Gastroesophageal sphincter (tissue), 4 donors: ENCODE data around the gene DROSHA. TPM values are rescaled to one million over a fixed set of nuclear protein-coding genes. Genes with fewer than 3 reads are reported as not detected.

Source experiments
- ATAC-seq: fragments of 150-250 bp; one replicate; pipeline ENCODE4 v1.9.1; 2016; ENCODE audit warnings: mild to moderate bottlenecking, moderate library complexity
- H3K27ac ChIP-seq, 4 donors: fragments of 200-600 bp; sonication (generic) in 3 of 4; 1 replicate in 3 of 4; 2 replicates in 1 of 4; pipeline ENCODE4 v1.5.1; 2016 to 2019
- H3K27me3 ChIP-seq: fragments of 200-600 bp; sonication (generic); one replicate; pipeline ENCODE4 v1.5.1; 2019
- H3K36me3 ChIP-seq, 2 donors: fragments of 200-600 bp; sonication (generic); one replicate each; pipeline ENCODE4 v1.5.1; 2019; ENCODE audit warnings: control low read depth in 1 of 2
- H3K4me1 ChIP-seq, 3 donors: fragments of 200-600 bp; sonication (generic); 1 replicate in 2 of 3; 2 replicates in 1 of 3; pipeline ENCODE4 v1.5.1; 2016 to 2019; ENCODE audit warnings: control low read depth in 2 of 3
- H3K4me3 ChIP-seq, 2 donors: fragments of 200-600 bp; sonication (generic); one replicate each; pipeline ENCODE4 v1.5.1; 2019; ENCODE audit warnings: mild to moderate bottlenecking in 1 of 2, moderate library complexity in 1 of 2
- H3K9me3 ChIP-seq, 3 donors: fragments of 200-600 bp; sonication (generic); one replicate each; pipeline ENCODE4 v1.5.1; 2017 to 2019; ENCODE audit warnings: control low read depth in 2 of 3
- EP300 ChIP-seq: sonication (generic); formaldehyde crosslinking; IDR thresholded peaks from one replicate; pipeline ENCODE4 v1.6.1; 2017; ENCODE audit warnings: antibody characterized with exemption, mild to moderate bottlenecking
- POLR2A ChIP-seq, 2 donors: fragments of 450-650 bp; IDR thresholded peaks; one replicate each; pipeline ENCODE4 v1.6.1; 2017; ENCODE audit warnings: antibody characterized with exemption in 2 of 2, mild to moderate bottlenecking in 2 of 2, moderate library complexity in 1 of 2
- POLR2AphosphoS5 ChIP-seq: sonication (generic); formaldehyde crosslinking; IDR thresholded peaks from one replicate; pipeline ENCODE4 v1.6.1; 2017; ENCODE audit warnings: antibody characterized with exemption
- WGBS, 2 donors: methylation state at CpG; one replicate each; pipeline ENCODE4 v1.1.5; 2018; ENCODE audit warnings: low coverage in 1 of 2; 5-methylcytosine and 5-hydroxymethylcytosine counted together
- total RNA-seq, 4 donors: library from RNA; depleted of rRNA; stranded (reverse); fragments of >200 nt; gene quantifications; one replicate each; pipeline ENCODE4 v1.1.0, GENCODE V29; 2016
- TF ChIP-seq, protein P1 (sequence below), 4 experiments: fragments of 200-600 bp in 2 of 4; fragments of 450-650 bp in 2 of 4; sonication (generic) in 1 of 4; IDR thresholded peaks; one replicate each; pipeline ENCODE4 v1.5.1; 2017 to 2019; ENCODE audit warnings: antibody characterized with exemption in 4 of 4, mild to moderate bottlenecking in 2 of 4, moderate library complexity in 2 of 4

The DROSHA gene
- total RNA-seq, 4 donors from 2014 or later: 22.4 to 38.0 (median 36.4) TPM

DNA sequence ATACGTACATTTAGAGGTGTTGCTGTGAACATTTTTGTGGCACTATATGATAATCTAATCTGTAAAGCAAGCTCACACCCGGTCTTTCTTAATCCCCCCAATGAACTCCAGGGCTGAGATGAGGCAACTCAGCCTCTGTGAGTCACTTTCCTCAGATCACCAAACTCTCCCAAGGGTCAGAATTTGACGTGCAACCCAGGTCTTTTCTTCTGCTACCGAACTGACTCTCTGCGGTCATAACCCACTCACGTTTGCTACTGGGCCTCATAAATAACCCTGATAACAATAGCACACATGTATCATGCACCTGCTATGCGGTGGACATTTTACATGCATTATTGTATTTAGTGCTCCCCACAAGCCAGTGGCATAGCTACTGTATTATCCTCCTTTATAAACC is 153.1 kb downstream of the DROSHA start:
- H3K27ac ChIP-seq: no peak overlapping the region
- TF ChIP-seq, protein P1, sequence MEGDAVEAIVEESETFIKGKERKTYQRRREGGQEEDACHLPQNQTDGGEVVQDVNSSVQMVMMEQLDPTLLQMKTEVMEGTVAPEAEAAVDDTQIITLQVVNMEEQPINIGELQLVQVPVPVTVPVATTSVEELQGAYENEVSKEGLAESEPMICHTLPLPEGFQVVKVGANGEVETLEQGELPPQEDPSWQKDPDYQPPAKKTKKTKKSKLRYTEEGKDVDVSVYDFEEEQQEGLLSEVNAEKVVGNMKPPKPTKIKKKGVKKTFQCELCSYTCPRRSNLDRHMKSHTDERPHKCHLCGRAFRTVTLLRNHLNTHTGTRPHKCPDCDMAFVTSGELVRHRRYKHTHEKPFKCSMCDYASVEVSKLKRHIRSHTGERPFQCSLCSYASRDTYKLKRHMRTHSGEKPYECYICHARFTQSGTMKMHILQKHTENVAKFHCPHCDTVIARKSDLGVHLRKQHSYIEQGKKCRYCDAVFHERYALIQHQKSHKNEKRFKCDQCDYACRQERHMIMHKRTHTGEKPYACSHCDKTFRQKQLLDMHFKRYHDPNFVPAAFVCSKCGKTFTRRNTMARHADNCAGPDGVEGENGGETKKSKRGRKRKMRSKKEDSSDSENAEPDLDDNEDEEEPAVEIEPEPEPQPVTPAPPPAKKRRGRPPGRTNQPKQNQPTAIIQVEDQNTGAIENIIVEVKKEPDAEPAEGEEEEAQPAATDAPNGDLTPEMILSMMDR (IDR thresholded peaks at IDR 0.05): no peak
- TF ChIP-seq POLR2AphosphoS5 (no peak), POLR2A (IDR thresholded peaks at IDR 0.05) (no peak), EP300 (no peak)
- H3K9me3 ChIP-seq: no peaks in the 10 kb centered on the region
- no peaks in the 10 kb centered on the region for H3K36me3 ChIP-seq
- ATAC-seq: no peak
- 18 to 58% methylated on average over 2 to 7 of the region's 7 CpGs for WGBS, 2 donors
- H3K27me3 ChIP-seq: no peaks in the 10 kb centered on the region
- no peak overlapping the region for H3K4me3 ChIP-seq
- no peaks in the 10 kb centered on the region for H3K4me1 ChIP-seq

DNA sequence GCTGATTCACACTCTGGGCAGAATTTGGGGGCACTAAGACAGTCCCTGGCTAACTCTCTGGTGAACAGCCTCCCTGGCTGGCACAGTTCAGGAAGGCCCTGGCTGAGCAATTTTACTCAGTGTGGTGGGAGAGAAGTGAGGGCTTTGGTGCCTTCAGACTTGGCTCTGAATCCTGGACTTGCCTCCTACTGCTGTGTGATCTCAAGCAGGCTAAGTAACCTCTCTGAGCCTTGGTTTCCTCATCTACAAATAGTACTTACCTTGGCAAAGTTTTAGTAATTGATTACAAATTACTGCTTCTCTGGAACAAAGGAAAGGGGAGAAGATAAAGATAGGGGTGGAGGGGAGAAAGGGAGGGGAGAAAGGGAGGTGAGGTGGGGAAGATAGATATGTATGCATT is 153.8 kb downstream of the DROSHA start:
- no peaks in the 10 kb centered on the region for H3K36me3 ChIP-seq
- H3K27me3 ChIP-seq: no peaks in the 10 kb centered on the region
- H3K27ac ChIP-seq: no peak overlapping the region
- H3K9me3 ChIP-seq: no peaks in the 10 kb centered on the region
- H3K4me3 ChIP-seq: no peak overlapping the region
- no peak for ATAC-seq
- TF ChIP-seq POLR2AphosphoS5 (no peak), POLR2A (IDR thresholded peaks at IDR 0.05) (no peak), EP300 (no peak)
- TF ChIP-seq, protein P1 (IDR thresholded peaks at IDR 0.05): no peak
- no peaks in the 10 kb centered on the region for H3K4me1 ChIP-seq

DNA sequence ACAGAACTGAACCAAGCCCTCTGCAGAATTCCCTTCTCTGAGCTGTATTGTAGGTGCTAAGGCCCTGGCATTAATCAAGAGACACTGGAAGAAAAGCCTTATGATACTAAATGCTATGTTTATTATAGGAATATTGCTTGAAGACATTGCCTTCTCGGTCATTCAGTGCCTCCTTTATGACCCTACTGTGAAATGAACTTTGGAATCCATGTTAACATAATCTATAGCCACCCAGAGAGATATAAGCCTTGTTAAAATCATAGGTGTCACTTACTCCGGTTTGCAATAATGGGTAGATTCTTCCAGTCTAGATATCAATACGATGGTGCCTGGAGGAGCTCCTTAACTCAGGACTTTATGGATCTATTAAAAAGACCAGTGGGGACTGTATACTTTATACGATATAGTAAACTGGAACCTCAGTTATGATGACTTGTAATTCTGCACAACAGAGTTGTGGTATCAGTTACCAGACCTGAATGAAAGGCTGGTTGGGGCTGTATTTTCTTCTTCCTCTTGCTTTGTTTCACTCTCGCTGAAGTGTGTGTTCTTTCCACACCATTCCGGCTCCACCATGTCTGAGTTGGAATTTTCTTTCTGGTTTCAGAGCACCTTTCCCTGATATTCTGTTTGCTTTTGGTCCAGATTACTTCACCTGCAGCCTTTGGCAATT is 154.5 kb downstream of the DROSHA start:
- H3K36me3 ChIP-seq: no peaks in the 10 kb centered on the region
- H3K4me1 ChIP-seq: no peaks in the 10 kb centered on the region
- 81 to 82% methylated on average over 4 to 6 of the region's 6 CpGs for whole genome bisulfite sequencing, 2 donors
- no peaks in the 10 kb centered on the region for H3K9me3 ChIP-seq
- TF ChIP-seq, protein P1 (IDR thresholded peaks at IDR 0.05): no peak
- no peak for TF ChIP-seq EP300
- no peak for TF ChIP-seq POLR2A (IDR thresholded peaks at IDR 0.05)
- TF ChIP-seq POLR2AphosphoS5: no peak
- no peak overlapping the region for H3K27ac ChIP-seq
- H3K4me3 ChIP-seq: no peak overlapping the region
- no peaks in the 10 kb centered on the region for H3K27me3 ChIP-seq
- no peak for ATAC-seq

DNA sequence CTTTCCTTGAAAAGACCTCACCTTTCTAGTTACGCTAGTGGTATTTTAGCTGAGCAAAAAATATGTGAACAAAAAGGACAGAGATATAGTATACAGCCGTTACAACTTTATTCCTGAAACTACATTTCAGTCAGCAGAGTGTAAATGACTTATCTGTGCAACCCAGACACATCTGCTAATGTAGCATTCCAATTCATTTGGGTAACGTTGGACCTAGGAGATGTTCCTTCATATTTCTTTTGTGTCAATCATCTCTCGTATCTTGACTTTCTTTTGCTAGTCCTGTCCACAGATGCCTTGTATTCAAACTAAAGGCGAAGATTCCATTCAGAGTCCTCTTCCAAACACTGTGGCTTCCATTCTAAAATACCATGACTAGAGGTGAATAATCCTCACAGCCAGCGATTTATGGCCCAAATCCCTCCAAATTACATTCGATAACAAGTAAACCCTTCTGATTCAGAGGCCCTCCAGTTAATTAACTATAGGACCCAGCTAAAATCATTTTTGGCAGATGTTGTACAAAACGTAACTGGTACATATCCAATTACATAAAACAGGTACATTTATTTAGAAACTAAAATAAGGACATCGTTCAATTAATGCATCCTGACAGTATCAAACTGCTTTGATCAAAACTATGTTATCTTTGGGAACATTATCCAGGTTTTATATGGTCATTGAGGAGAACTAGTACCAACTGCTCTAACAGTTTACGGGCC is 155.7 kb downstream of the DROSHA start:
- H3K36me3 ChIP-seq: no peaks in the 10 kb centered on the region
- H3K9me3 ChIP-seq: no peaks in the 10 kb centered on the region
- H3K27ac ChIP-seq: no peak overlapping the region
- no peak for ATAC-seq
- TF ChIP-seq POLR2A (IDR thresholded peaks at IDR 0.05) (no peak), POLR2AphosphoS5 (no peak), EP300 (no peak)
- TF ChIP-seq, protein P1 (IDR thresholded peaks at IDR 0.05): no peak
- no peaks in the 10 kb centered on the region for H3K4me1 ChIP-seq
- no peak overlapping the region for H3K4me3 ChIP-seq
- 89 to 92% methylated on average over 9 to 10 of the region's 10 CpGs for WGBS, 2 donors
- H3K27me3 ChIP-seq: no peaks in the 10 kb centered on the region

DNA sequence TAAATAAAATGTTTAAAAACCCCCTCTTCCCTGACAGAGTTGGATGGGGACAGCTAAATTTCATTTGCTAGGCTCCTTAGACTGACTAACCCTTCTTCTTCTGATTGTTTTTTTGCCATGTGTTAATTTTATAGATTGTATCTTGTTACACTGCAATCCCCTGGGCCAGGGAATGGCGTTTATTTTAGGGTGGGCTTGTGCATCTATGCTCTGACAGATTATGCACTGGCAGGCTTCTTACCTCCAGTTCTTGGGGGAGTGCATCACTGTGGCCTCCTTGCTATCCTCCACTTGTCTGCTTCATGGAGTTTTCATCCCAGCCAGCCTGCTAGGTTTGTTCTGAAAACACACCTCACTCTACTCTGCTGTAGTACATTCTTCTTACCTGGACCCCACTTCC is 159.8 kb downstream of the DROSHA start:
- Histone ChIP-seq H3K9me3 (no peaks in the 10 kb centered on the region), H3K27ac (no peak overlapping the region), H3K27me3 (no peaks in the 10 kb centered on the region), H3K4me1 (no peaks in the 10 kb centered on the region), H3K36me3 (no peaks in the 10 kb centered on the region), H3K4me3 (no peak overlapping the region)
- no peak for ATAC-seq
- 55% methylated on average over 1 of the region's 1 CpG; no CpG with 5 or more reads in 1 of the 2 donors for WGBS, 2 donors
- TF ChIP-seq EP300: no peak
- TF ChIP-seq POLR2AphosphoS5: no peak
